ENCODE data around the gene VAV1. TPM values are rescaled to one million over a fixed set of nuclear protein-coding genes. Genes with fewer than 3 reads are reported as not detected.

The VAV1 gene
- total RNA-seq, 1 experiment from 2014 or later = 0.83 TPM

DNA sequence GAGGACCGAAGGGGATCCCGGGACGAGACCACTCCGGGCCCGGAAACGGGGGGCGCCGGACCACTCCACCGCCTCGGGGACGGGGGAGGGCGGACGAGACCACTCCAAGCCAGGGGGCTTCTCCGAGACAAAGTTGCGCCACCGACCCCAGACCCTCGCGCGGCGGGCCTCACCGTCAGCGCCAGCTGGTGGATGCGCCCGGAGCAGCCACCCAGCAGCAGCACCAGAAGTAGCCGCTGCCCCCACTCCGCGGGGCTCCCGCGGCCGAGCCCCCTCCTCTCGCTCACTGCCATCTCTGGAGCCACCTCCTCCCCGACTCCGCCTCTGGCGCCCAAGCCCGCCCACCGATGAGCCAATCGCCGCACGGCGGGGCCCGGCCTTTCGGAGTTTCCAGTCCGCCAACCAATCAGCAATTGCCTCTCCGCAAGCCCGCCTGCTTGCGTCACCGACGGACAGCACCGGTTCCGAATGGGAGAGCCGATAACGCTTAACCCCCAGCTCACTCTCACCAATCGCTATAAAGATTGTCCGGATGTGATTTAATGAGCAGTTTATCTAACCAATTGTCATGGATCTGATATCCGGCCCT lies 35.1 kb upstream of the VAV1 start, which contains the start of gene GPR108:
Gene GPR108 (minus strand): TSS at position 297 of the 589 bp plus-strand sequence. CDS start 4 bp downstream, at position 293.
- ChIA-PET CTCF (interaction anchor here (0.7 to 4.6 kb wide), 13 partner anchors 12 to 519 kb away, joined by 3 to 85 read pairs (median 6); partner anchors contain the start of genes SH2D3A and VAV1), POLR2A (interaction anchor here (0.5 to 3.9 kb wide), 8 partner anchors 12 to 571 kb away, joined by 3 to 29 read pairs (median 4); partner anchors contain the start of gene SH2D3A)
- ATAC-seq = peak; percentile 73
- peaks cover 8% of the 10 kb centered on the region for H3K36me3 Mint-ChIP-seq
- DNase-seq (ENCODE audit: low spot score) = peak; percentile 100
- peak within 1 kb of the TSS; percentile 97 for H3K4me3 Mint-ChIP-seq
- peaks cover 44% of the 10 kb centered on the region for H3K4me1 Mint-ChIP-seq
- H3K27ac Mint-ChIP-seq = peak within 1 kb of the TSS; percentile 97
- H3K27me3 Mint-ChIP-seq (ENCODE audit: low read depth) = no peaks in the 10 kb centered on the region
- TF ChIP-seq TEAD1 (CRISPR knock-in tag; IDR thresholded peaks at IDR 0.05) = 0 out of 2 replicates have a peak, but pooled peaks have one; percentile 32
- TF ChIP-seq ZNF416 (CRISPR knock-in tag; IDR thresholded peaks at IDR 0.05) = 0 out of 2 replicates have a peak, but pooled peaks have one; percentile 26
- peak; percentile 89; the same call in 1 of the 2 replicates for TF ChIP-seq CREM (CRISPR knock-in tag; IDR thresholded peaks at IDR 0.05)
- no peak for TF ChIP-seq HMGA2 (CRISPR knock-in tag; IDR thresholded peaks at IDR 0.05)
- TF ChIP-seq NFYB (CRISPR knock-in tag; conservative IDR thresholded peaks at IDR 0.05; ENCODE audit: low read depth) = peak; percentile 97
- TF ChIP-seq, protein P1, sequence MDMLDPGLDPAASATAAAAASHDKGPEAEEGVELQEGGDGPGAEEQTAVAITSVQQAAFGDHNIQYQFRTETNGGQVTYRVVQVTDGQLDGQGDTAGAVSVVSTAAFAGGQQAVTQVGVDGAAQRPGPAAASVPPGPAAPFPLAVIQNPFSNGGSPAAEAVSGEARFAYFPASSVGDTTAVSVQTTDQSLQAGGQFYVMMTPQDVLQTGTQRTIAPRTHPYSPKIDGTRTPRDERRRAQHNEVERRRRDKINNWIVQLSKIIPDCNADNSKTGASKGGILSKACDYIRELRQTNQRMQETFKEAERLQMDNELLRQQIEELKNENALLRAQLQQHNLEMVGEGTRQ (CRISPR knock-in tag; IDR thresholded peaks at IDR 0.05) = no peak
- peak; percentile 13; the same call in 1 of the 2 replicates for TF ChIP-seq MAX (CRISPR knock-in tag; IDR thresholded peaks at IDR 0.05)
- TF ChIP-seq ZBTB21 (CRISPR knock-in tag; IDR thresholded peaks at IDR 0.05; ENCODE audit: borderline replicate concordance) = no peak
- TF ChIP-seq SP1 (CRISPR knock-in tag; conservative IDR thresholded peaks at IDR 0.05) = peak; percentile 89
- no peaks in the 10 kb centered on the region for H3K9me3 Mint-ChIP-seq

DNA sequence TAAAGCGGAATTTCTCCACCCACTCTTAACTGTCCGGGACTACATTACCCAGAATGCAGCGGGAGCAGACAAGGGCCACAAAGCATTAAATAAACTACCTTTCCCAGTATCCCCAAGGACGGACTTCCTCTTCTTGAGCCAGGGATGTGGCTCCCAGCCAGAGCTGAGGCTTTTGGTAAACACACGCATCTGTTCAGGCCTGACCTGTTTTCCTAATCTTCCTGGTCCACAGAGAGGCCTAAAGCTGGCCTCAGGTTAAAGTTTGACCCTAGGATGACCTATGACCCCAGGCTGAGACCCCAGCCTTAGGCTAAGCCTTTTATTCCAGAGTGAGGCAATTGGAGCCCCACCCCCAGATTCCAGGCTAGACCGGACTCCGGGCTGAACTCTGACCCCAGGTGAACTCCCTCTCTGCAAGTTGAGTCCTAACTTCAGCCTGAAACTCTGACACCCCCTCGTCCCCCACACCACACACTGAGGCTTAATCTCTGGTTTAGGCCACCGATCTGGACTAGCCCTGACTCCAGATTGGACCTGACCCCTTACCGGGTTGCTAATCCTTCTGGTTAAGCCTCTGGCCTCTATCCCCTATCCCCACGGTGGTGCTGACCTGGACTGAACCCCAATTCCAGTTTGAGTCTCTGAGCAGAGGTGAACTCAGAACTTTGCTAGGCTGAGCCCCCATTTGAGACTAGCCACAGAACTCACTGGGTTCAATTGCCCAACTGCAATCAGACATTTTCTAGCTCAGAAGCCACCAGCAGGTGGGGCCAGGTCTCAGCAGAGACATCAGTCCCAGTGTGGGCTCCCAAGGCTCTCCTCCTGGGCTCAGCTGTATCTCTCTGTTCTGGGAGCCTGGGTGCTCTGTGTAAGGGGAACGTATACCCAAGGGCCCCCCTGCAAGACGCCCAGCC lies 34.4 kb upstream of the VAV1 start:
- ATAC-seq (peak; percentile 5), DNase-seq (ENCODE audit: low spot score) (peak; percentile 68)
- ChIA-PET POLR2A (interaction anchor here (0.6 to 3.9 kb wide), 6 partner anchors 13 to 262 kb away, joined by 3 to 29 read pairs (median 4); partner anchors contain the start of gene SH2D3A), CTCF (interaction anchor here (0.6 to 4.6 kb wide), 23 partner anchors 10 to 398 kb away, joined by 3 to 85 read pairs (median 4); partner anchors contain the start of genes SH2D3A and VAV1)
- H3K36me3 Mint-ChIP-seq = peaks cover 7% of the 10 kb centered on the region
- peaks cover 51% of the 10 kb centered on the region for H3K4me1 Mint-ChIP-seq
- TF ChIP-seq NR2C2 (CRISPR knock-in tag; IDR thresholded peaks at IDR 0.05) (peak; percentile 59; the same call in 1 of the 2 replicates), NFE2L1 (CRISPR knock-in tag; IDR thresholded peaks at IDR 0.05) (no peak), GABPB1 (CRISPR knock-in tag; IDR thresholded peaks at IDR 0.05) (0 out of 2 replicates have a peak, but pooled peaks have one; percentile 24)
- H3K9me3 Mint-ChIP-seq = no peaks in the 10 kb centered on the region
- peak overlapping the region; percentile 96 for H3K27ac Mint-ChIP-seq
- peak overlapping the region; percentile 97 for H3K4me3 Mint-ChIP-seq
- H3K27me3 Mint-ChIP-seq (ENCODE audit: low read depth) = no peaks in the 10 kb centered on the region

GRCh38 chr19:6738787-6739389 lies 33.6 kb upstream of the VAV1 start:
- ATAC-seq (no peak), DNase-seq (ENCODE audit: low spot score) (peak; percentile 62)
- ChIA-PET POLR2A (interaction anchor here (1.5 to 3.9 kb wide), 3 partner anchors 14 to 28 kb away, joined by 5 to 29 read pairs (median 19); partner anchors contain the start of gene SH2D3A), CTCF (interaction anchor here (0.7 to 4.6 kb wide), 15 partner anchors 14 to 363 kb away, joined by 3 to 85 read pairs (median 4); partner anchors contain the start of genes SH2D3A and VAV1)
- Mint-ChIP-seq H3K36me3 (peaks cover 14% of the 10 kb centered on the region), H3K9me3 (no peaks in the 10 kb centered on the region), H3K4me1 (peaks cover 58% of the 10 kb centered on the region), H3K27me3 (ENCODE audit: low read depth) (no peaks in the 10 kb centered on the region), H3K4me3 (peak overlapping the region; percentile 97), H3K27ac (peak overlapping the region; percentile 96)
- TF ChIP-seq, protein P2, sequence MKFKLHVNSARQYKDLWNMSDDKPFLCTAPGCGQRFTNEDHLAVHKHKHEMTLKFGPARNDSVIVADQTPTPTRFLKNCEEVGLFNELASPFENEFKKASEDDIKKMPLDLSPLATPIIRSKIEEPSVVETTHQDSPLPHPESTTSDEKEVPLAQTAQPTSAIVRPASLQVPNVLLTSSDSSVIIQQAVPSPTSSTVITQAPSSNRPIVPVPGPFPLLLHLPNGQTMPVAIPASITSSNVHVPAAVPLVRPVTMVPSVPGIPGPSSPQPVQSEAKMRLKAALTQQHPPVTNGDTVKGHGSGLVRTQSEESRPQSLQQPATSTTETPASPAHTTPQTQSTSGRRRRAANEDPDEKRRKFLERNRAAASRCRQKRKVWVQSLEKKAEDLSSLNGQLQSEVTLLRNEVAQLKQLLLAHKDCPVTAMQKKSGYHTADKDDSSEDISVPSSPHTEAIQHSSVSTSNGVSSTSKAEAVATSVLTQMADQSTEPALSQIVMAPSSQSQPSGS (CRISPR knock-in tag; IDR thresholded peaks at IDR 0.05; ENCODE audit: borderline replicate concordance, low read depth) = no peak
- TF ChIP-seq, protein P3, sequence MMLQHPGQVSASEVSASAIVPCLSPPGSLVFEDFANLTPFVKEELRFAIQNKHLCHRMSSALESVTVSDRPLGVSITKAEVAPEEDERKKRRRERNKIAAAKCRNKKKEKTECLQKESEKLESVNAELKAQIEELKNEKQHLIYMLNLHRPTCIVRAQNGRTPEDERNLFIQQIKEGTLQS (CRISPR knock-in tag; conservative IDR thresholded peaks at IDR 0.05) = no peak
- TF ChIP-seq TEAD4 (CRISPR knock-in tag; IDR thresholded peaks at IDR 0.05) (no peak), ATF6 (CRISPR knock-in tag; IDR thresholded peaks at IDR 0.05) (no peak), TEAD1 (CRISPR knock-in tag; IDR thresholded peaks at IDR 0.05) (no peak)
